ENCODE results near the gene SCUBE2.
"Not testable (repeated sequence)": the region's sequence is repeated elsewhere in the genome, so short reads cannot be mapped to it uniquely, and the experiment has no call there.

Gene SCUBE2

GRCh38 chr11:8985462-8985861 is 105.9 kb downstream of the SCUBE2 start:
- Mint-ChIP-seq H3K4me1 (ENCODE audit: low read depth) (peaks cover 11% of the 10 kb centered on the region), H3K4me3 (no peak overlapping the region), H3K9me3 (no peaks in the 10 kb centered on the region), H3K36me3 (ENCODE audit: low read depth) (no peaks in the 10 kb centered on the region), H3K27me3 (ENCODE audit: low read depth) (peaks cover 6% of the 10 kb centered on the region), H3K27ac (no peak overlapping the region)
- no peak for DNase-seq (ENCODE audit: low spot score)

DNA sequence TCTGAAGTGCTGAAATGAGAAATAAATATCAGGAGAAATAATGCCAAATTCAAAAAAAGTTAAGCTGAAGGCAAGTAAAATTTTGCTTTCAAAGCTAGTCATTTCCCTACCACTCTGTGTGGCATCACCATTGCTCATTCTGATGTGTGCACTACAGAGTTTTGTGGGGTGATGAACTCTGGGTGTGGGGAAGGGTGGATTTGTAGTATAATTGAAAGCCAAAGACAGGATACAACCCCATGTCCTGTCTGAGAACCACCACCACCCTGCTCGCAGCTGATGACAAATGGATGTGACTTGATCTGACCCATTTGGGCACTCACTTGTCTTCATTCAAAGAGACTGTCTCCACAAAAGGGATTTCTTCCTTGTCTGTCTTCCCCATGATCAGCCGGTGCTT is 107.8 kb downstream of the SCUBE2 start:
- Mint-ChIP-seq H3K27me3 (ENCODE audit: low read depth) (no peaks in the 10 kb centered on the region), H3K36me3 (ENCODE audit: low read depth) (peaks cover 1% of the 10 kb centered on the region), H3K4me1 (ENCODE audit: low read depth) (peaks cover 9% of the 10 kb centered on the region), H3K4me3 (no peak overlapping the region), H3K9me3 (no peaks in the 10 kb centered on the region), H3K27ac (no peak overlapping the region)
- no peak for DNase-seq (ENCODE audit: low spot score)

DNA sequence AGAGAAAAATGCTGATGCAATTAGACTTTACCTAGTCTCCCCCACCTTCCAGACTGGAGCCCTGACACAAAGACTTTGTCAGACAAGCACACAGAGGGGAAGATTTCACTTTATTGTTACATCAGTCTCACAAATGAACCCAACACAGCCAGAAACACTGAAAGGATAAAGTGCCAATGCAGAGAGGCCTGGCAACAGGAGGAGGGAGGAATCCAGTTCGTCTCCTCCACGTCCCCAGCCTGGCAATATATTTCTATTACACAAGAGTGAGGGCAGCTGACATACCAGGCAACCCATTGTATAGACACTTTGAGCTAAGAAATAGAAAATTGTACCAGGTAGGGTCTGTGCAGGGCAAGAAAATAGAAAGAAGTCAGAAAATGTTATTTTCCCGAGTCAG is 110.9 kb downstream of the SCUBE2 start:
- no peak overlapping the region for H3K27ac Mint-ChIP-seq
- no peaks in the 10 kb centered on the region for H3K9me3 Mint-ChIP-seq
- peaks cover 2% of the 10 kb centered on the region for H3K4me1 Mint-ChIP-seq (ENCODE audit: low read depth)

GRCh38 chr11:8979365-8979764 is 112.0 kb downstream of the SCUBE2 start:
- H3K36me3 Mint-ChIP-seq (ENCODE audit: low read depth); H3K27me3 Mint-ChIP-seq (ENCODE audit: low read depth); DNase-seq (ENCODE audit: low spot score); H3K4me1 Mint-ChIP-seq (ENCODE audit: low read depth); H3K9me3 Mint-ChIP-seq; H3K27ac Mint-ChIP-seq; H3K4me3 Mint-ChIP-seq: not testable (repeated sequence)

More for the DNA sequence above, 110.9 kb downstream of the SCUBE2 start:
- peaks cover 1% of the 10 kb centered on the region for H3K36me3 Mint-ChIP-seq (ENCODE audit: low read depth)
- no peaks in the 10 kb centered on the region for H3K27me3 Mint-ChIP-seq (ENCODE audit: low read depth)
- no peak overlapping the region for H3K4me3 Mint-ChIP-seq
- DNase-seq (ENCODE audit: low spot score): no peak

- Mint-ChIP-seq H3K4me3 (no peak overlapping the region), H3K36me3 (ENCODE audit: low read depth) (no peaks in the 10 kb centered on the region), H3K27me3 (ENCODE audit: low read depth) (no peaks in the 10 kb centered on the region), H3K4me1 (ENCODE audit: low read depth) (no peaks in the 10 kb centered on the region), H3K27ac (no peak overlapping the region), H3K9me3 (no peaks in the 10 kb centered on the region)
- DNase-seq (ENCODE audit: low spot score): no peak
Observed at GRCh38 chr11:8973121-8973520, 118.3 kb downstream of the SCUBE2 start.

GRCh38 chr11:8971924-8972316 is 119.5 kb downstream of the SCUBE2 start:
- no peak overlapping the region for H3K4me3 Mint-ChIP-seq
- H3K9me3 Mint-ChIP-seq: no peaks in the 10 kb centered on the region
- no peak overlapping the region for H3K27ac Mint-ChIP-seq
- H3K36me3 Mint-ChIP-seq (ENCODE audit: low read depth): no peaks in the 10 kb centered on the region
- H3K27me3 Mint-ChIP-seq (ENCODE audit: low read depth): no peaks in the 10 kb centered on the region
- no peak for DNase-seq (ENCODE audit: low spot score)
- peaks cover under 1% of the 10 kb centered on the region for H3K4me1 Mint-ChIP-seq (ENCODE audit: low read depth)

DNA sequence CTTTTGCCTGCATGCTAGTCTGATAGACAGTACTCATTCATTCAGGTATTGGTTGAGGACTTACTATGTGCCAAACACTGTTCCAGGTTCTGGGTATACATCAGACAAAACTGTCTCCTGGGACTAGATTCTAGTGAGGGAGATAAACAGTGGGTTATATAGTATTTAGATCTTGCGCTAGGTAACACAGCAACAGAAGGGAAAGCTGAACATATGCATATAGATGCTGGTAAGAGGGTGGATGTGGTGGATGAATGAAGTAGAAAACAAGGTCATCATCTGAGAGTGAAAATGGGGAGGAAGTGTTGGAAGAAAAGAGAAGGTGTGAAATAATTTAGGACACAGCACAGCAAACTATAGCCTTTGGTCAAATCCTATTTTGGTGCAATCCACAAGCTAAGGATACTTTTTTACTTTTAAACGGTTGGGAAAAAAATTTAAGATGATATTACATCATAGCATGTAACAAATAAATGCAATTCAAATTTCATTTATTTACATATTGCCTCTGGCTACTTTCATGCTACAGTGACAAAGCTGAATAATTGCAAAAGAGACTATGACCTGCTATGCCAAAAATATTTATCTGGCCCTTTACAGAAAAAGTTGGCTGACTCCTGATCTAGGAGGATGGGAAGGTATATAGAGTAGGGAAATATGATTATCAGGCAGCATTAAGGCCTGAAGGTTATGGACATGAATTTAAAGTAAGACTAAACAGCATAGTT is 120.0 kb downstream of the SCUBE2 start:
- no peak overlapping the region for H3K27ac Mint-ChIP-seq
- H3K9me3 Mint-ChIP-seq: no peaks in the 10 kb centered on the region
- peaks cover 7% of the 10 kb centered on the region for H3K4me1 Mint-ChIP-seq (ENCODE audit: low read depth)
- no peaks in the 10 kb centered on the region for H3K27me3 Mint-ChIP-seq (ENCODE audit: low read depth)
- DNase-seq (ENCODE audit: low spot score): no peak
- H3K36me3 Mint-ChIP-seq (ENCODE audit: low read depth): no peaks in the 10 kb centered on the region
- H3K4me3 Mint-ChIP-seq: no peak overlapping the region
